HG03039 (cell line): ENCODE results near the gene FARP2.
A peak's percentile ranks its signal among the peaks of the same experiment; 100 is the strongest.
"Not testable (repeated sequence)": the region's sequence is repeated elsewhere in the genome, so short reads cannot be mapped to it uniquely, and the experiment has no call there.

Experiments
- ATAC-seq: cut with Tn5 transposase; IDR thresholded peaks from one replicate; pipeline ENCODE4 v1.9.1; 2021; ENCODE audit warnings: mild to moderate bottlenecking, moderate library complexity; ENCODE audit not compliant: unreplicated experiment

FARP2 gene, protein sequence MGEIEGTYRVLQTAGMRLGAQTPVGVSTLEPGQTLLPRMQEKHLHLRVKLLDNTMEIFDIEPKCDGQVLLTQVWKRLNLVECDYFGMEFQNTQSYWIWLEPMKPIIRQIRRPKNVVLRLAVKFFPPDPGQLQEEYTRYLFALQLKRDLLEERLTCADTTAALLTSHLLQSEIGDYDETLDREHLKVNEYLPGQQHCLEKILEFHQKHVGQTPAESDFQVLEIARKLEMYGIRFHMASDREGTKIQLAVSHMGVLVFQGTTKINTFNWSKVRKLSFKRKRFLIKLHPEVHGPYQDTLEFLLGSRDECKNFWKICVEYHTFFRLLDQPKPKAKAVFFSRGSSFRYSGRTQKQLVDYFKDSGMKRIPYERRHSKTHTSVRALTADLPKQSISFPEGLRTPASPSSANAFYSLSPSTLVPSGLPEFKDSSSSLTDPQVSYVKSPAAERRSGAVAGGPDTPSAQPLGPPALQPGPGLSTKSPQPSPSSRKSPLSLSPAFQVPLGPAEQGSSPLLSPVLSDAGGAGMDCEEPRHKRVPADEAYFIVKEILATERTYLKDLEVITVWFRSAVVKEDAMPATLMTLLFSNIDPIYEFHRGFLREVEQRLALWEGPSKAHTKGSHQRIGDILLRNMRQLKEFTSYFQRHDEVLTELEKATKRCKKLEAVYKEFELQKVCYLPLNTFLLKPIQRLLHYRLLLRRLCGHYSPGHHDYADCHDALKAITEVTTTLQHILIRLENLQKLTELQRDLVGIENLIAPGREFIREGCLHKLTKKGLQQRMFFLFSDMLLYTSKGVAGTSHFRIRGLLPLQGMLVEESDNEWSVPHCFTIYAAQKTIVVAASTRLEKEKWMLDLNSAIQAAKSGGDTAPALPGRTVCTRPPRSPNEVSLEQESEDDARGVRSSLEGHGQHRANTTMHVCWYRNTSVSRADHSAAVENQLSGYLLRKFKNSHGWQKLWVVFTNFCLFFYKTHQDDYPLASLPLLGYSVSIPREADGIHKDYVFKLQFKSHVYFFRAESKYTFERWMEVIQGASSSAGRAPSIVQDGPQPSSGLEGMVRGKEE

DNA sequence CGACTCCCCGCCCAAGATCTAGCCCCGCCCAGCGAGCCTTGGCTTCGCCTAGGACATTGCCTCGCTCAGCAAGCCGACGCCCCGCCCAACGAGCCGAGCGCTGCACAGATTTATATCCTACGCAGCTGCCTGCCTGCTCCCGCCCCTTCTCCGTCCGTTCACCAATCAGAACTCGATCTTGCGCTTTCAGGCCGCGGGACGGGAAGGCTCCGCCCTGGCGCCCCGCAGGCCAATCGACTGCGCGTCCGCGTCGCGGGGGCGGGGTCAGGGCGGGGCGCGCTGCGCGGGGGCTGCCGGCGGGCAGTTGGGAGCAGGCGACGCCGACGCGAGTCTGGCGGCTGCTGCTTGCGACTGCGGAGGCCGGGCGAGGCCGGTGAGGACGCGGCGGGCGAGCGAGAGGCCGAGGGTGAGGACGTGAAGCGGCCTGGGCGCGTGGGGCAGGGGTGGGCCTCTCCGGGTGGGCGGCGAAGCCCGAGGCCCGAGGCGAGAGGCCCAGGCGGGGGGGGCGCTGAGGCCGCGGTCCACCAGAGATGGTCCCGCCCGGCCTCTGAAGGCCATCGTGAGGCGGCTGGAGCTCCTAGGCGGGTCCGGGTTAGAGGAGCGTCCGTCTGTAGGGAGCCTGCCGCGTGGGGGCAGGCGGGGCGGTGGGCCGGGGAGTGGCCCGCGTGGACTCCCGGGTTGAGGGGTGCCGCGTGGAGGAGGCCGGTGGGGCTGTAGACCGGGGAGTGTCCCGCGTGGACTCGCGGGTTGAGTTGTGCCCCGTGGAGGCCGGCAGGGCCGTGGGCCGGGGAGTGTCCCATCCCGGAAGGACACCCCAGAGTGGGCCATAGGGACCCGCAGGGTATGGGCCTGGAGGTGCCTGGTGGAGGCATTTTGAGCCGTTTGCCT, at the start of gene FARP2:
Gene FARP2 (plus strand): TSS at position 303 of the 888 bp plus-strand sequence. CDS start 16,823 bp downstream, outside the sequence.
- ATAC-seq: peak; percentile 76

DNA sequence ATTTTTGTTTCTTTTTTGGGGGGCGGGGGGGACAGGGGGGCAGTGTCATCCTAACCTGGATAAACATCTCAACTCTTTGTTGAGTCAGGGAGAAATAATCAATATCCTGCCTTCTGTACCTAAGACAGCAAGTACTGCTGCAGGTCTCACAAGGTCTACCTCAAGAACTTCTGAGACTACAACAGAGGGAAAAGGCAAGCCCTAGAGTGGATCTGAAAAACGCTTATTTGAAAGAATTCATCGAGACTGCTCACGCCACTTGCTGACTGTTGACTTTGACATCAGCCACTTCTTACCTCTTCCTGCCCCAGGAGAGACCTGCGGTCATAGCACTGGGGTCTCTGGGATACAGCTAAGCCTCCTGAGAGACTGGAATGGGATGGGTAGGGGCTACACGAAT, 49.0 kb upstream of the FARP2 start:
- ATAC-seq: no peak

DNA sequence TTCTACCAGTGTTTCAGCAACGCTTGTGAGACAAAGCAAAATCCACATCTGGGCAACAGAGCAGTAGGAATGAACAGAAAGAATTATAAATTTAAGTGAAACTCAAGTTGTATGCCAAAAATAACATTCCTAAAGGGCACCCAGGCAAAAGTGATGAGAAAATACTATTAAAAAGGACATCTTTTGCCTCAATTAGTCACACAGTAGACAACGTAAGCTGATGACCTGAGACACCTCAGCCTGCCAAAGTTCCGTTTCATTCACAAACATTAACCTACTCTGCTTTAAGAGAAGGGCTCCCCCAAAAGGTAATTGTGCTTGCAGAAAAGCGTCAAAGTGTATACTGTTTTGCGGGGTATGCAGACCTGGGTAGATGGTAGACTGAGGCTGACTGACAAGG, 47.8 kb upstream of the FARP2 start:
- ATAC-seq: no peak

GRCh38 chr2:241308832-241309500, 47.1 kb upstream of the FARP2 start:
- no peak for ATAC-seq

DNA sequence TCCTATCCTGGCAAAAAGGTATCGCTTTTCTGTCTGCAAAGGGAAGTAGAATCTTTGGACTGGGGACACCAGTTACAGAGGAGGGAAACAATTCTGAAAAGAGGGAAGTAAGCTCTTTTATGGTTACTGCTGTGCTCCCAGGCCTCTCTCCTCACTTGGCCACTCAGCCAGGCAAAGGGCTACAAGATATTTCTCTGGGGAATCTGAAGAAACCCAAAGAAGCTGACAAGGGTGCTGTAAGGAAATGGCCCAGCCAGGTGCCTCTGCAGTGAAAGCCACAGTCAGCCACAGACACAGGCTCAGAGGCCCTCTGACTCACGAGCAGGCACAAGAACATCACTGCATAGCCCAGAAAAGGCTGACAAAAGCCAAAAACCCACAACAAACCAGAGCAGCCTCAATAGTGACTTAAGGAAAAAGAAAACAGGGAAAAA, 46.4 kb upstream of the FARP2 start:
- ATAC-seq: no peak

DNA sequence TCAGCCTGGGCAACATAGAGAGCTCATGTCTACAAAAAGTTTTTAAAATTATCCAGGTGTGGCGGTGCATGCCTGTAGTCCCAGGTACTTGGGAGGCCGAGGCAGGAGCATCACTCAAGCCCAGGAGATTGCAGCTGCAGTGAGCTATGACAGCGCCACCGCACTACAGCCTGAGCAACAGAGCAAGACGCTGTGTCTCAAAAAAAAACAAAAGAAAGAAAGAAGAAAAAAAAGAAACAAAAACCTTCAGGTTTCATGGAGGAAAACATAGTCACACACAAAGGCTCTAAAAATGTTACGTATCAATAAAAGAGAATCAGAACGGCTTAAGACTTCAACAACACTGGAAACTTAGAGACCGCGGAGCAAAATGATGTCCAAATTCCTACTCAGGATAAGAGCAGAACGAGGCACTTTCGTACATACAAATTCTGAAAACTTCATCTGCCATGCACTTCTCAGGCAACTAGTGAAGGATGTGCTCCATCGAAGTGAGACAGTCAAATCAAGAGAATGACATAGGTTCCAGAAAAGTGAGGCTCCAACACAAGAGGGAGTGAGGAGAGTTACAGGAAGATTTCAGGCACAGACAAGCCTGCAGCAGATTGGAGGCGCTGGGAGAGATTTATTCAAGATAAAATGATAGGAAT, 45.0 kb upstream of the FARP2 start:
- no peak for ATAC-seq

- no peak for ATAC-seq
Observed at GRCh38 chr2:241312082-241312481, 44.0 kb upstream of the FARP2 start.

DNA sequence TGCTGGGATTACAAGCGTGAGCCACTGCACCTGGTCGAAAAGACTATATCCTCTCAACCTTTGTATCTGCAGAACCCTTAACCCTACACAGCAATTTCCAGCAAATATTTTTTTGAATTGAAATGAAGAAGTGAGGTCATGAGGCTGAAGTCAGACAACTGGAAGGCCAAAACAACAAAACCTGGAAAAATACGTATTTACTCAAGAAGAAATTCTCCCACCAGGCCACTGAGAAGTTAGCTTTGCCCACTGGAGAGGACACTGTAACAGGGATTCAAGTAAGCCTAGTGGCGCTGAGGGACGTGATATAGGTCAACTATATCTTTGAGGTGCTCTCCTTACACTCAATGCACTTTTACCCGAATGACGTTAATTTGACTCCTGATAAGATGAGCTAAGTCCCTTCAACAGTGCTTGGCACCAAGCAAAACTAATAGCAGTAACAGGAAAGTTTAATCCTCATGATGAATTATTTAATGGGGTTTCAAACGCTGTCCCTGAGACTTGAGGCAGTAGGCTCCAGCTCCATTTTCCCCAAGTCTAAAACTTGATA, 42.5 kb upstream of the FARP2 start:
- no peak for ATAC-seq

- ATAC-seq: no peak
Observed at GRCh38 chr2:241314226-241315092, 41.6 kb upstream of the FARP2 start.

- peak; percentile 57 for ATAC-seq
Observed at GRCh38 chr2:241315093-241315878, 40.8 kb upstream of the FARP2 start, which contains the start of gene HDLBP. Gene HDLBP, minus strand, starts transcription at chr2:241315672. Its CDS starts 48,803 bp downstream, at chr2:241266869.

DNA sequence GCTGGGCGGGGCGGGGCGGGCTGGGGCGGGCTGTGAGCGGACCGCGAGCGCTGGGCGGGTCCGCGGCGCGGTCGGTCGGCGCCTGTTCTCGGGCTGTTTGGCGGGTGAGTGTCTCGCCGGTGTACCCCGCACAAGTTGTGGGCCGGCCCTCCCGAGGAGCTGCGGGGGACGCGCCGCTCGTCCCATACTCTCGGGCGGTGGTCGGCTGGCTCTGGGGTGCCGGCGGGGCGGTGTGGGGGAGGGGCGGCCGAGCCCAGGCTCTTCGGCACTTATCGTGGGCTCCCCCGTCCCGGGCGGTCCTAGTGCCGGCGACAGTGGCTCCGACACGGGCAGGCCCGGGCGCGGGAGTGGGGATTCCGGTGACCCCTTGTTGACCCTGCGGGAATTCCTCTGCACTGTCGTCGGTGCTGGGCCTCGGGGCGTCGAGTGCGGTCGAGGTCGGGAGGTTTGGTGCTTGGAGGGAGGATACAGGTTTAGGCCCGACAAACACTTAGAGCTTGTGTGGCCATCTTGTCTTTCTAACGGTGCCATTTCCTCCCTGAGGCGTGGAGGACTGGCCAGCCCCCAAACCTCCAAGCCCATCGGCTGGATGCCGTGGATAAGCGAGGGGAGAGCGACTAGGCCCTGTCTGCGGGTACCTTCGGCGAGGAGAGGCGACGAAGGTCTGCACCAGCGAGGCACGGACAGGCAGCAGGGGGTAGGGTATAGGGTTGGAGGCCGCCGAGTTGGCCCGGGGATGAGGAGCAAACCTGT, 40.0 kb upstream of the FARP2 start, which contains the start of gene SEPTIN2:
Gene SEPTIN2 (plus strand): TSS at position 47 of the 753 bp plus-strand sequence. CDS start 8,308 bp downstream, outside the sequence.
- peak; percentile 32 for ATAC-seq

DNA sequence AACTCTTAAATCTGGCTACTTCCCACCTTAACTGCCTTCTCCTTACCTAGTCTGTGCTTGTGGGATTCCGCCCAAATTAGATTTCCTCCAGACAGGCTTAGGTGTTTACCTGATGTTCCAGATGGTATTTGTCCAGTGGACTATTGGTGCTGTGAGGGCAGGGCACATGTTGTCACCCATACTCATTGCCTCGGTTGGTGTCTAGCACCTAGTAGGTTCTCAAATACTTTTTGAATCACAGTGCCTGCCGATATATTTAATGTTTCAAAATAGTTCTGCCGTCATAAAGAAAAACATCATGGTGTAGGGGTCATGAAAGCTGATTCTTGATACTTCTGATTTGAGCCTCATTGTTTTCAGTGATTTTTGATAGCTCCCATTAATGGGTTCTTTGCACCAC, 39.3 kb upstream of the FARP2 start:
- no peak for ATAC-seq

DNA sequence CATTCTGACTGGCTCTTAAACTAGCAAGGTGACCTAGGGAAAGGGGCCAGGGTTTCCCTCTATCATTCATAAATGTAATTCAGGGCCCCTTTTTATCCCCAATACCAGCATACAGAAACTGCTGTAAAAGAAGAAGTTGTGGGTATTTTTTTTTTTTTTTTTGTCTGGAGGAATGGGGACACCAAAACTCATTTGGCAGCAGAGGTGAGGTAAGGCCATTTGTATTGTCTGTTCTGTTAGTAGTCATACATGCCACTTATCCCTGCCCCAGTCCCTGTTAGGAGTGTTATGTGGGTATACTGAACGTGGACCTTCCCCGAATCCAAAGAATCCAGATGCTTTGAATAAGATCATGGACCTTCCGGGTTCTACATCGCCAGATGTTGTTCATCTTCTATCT, 38.7 kb upstream of the FARP2 start:
- ATAC-seq: no peak

GRCh38 chr2:241318830-241319229, 37.3 kb upstream of the FARP2 start:
- not testable (repeated sequence) for ATAC-seq

GRCh38 chr2:241320394-241320793, 35.7 kb upstream of the FARP2 start:
- no peak for ATAC-seq

DNA sequence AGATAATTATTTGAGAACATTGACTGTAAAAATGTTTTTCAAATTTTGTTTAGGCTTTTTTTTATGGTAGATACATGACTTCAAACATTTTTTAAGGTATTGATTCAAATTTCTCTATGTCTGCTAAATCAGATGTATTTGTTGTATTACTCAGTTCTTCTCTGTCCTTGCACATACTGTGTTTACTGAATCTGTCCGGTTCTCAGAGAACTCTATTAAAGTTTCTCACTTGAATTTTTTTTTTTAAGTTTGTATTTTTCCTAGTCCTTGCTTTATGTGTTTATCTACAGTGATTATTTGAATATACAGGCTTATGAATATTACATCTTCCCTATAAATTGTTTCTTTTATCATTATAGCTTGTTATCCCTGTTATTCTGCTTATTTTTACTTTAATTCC, 35.1 kb upstream of the FARP2 start:
- ATAC-seq: no peak
